SIG-M5 treated with dmso at 0.1 percent for 504 hours (cell line): ENCODE data around the gene AHNAK.
"Not testable (repeated sequence)": the region's sequence is repeated elsewhere in the genome, so short reads cannot be mapped to it uniquely, and the experiment has no call there.

Experiments
- DNase-seq: peaks from one replicate; lab custom pipeline; 2025; ENCODE audit not compliant: unreplicated experiment; lab: John Stamatoyannopoulos, UW

Gene AHNAK

GRCh38 chr11:62534779-62535545 is 11.6 kb downstream of the AHNAK start:
- no peak for DNase-seq

GRCh38 chr11:62532096-62532495 is 14.5 kb downstream of the AHNAK start:
- no peak for DNase-seq

- DNase-seq, result no peak
Observed at GRCh38 chr11:62516736-62517371, 29.8 kb downstream of the AHNAK start.

GRCh38 chr11:62514151-62514550 is 32.5 kb downstream of the AHNAK start:
- no peak for DNase-seq

- no peak for DNase-seq
Observed at GRCh38 chr11:62513626-62514025, 33.0 kb downstream of the AHNAK start.

GRCh38 chr11:62512961-62513360 is 33.6 kb downstream of the AHNAK start:
- DNase-seq, result no peak

GRCh38 chr11:62508336-62509058 is 38.1 kb downstream of the AHNAK start:
- DNase-seq, result peak; percentile 76

- no peak for DNase-seq
Observed at GRCh38 chr11:62507125-62507422, 39.5 kb downstream of the AHNAK start.

- DNase-seq, result no peak
Observed at GRCh38 chr11:62506413-62507124, 40.0 kb downstream of the AHNAK start.

- no peak for DNase-seq
Observed at GRCh38 chr11:62505440-62506091, 41.0 kb downstream of the AHNAK start.

GRCh38 chr11:62505059-62505439 is 41.6 kb downstream of the AHNAK start:
- no peak for DNase-seq

GRCh38 chr11:62504158-62504973 is 42.2 kb downstream of the AHNAK start:
- DNase-seq, result no peak

- no peak for DNase-seq
Observed at GRCh38 chr11:62502030-62502730, 44.4 kb downstream of the AHNAK start.

GRCh38 chr11:62501432-62501891 is 45.1 kb downstream of the AHNAK start:
- no peak for DNase-seq

- DNase-seq, result no peak
Observed at GRCh38 chr11:62500650-62501030, 46.0 kb downstream of the AHNAK start.

GRCh38 chr11:62499944-62500649 is 46.5 kb downstream of the AHNAK start:
- DNase-seq, result peak; percentile 34

- DNase-seq, result not testable (repeated sequence)
Observed at GRCh38 chr11:62499311-62499943, 47.2 kb downstream of the AHNAK start.

GRCh38 chr11:62498492-62499286 is 47.9 kb downstream of the AHNAK start:
- no peak for DNase-seq
